ENCODE results near the gene DPYSL4.

Gene DPYSL4

DNA sequence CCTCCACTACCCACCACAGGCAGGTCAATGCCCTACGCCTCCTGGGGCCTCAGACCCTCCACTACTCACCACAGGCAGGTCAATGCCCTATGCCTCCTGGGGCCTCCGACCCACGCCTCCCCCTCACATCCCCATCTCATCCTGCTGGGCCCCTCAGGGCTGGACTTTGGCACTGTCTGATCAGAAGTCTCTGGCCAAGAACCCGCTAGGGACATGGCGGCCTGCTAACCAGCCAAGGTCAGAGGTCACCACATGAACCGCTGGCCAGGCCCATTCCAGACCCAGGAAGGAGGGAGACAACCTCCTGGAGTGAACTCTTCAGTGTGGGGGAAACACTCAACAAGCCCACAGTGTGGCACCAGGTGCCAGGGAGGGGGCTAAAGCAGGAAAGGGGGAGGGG lies 65.2 kb downstream of the DPYSL4 start:
- Histone ChIP-seq H3K27me3 (ENCODE audit: control insufficient read depth, insufficient read depth, low read length) (no peaks in the 10 kb centered on the region), H3K36me3 (ENCODE audit: control insufficient read depth, insufficient read depth, low read length) (no peaks in the 10 kb centered on the region), H3K27ac (ENCODE audit: low read depth, low read length) (no peak overlapping the region), H3K4me1 (ENCODE audit: control insufficient read depth, insufficient read depth, low read length) (peaks cover 5% of the 10 kb centered on the region; the same call in 1 of the 2 replicates), H3K9ac (ENCODE audit: low read depth, low read length) (no peak overlapping the region), H3K4me3 (ENCODE audit: low read depth, low read length) (no peak overlapping the region), H3K9me3 (ENCODE audit: control insufficient read depth, insufficient read depth, low read length) (no peaks in the 10 kb centered on the region)

DNA sequence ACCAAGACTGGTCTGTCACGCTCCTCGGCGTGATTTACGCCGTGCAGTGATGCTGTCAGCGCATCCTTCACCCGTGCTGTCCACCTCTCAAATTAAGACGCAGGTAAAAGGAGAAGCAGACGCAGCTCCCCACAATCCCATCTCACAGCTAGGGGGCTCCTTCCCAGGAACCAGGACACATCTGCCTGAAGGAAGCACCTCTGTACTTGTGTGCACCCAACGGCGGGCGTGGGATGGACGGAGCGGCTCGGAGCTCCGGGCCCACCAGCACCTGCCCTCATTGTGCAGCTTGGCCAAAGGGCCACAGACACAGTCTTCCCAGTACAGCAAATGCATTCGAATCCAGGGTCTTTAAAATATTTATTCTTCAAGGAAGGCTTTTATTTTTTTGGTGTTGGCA lies 65.7 kb downstream of the DPYSL4 start:
- H3K9me3 ChIP-seq (ENCODE audit: control insufficient read depth, insufficient read depth, low read length) = no peaks in the 10 kb centered on the region
- H3K27ac ChIP-seq (ENCODE audit: low read depth, low read length) = no peak overlapping the region
- no peak overlapping the region for H3K9ac ChIP-seq (ENCODE audit: low read depth, low read length)
- no peaks in the 10 kb centered on the region for H3K27me3 ChIP-seq (ENCODE audit: control insufficient read depth, insufficient read depth, low read length)
- H3K36me3 ChIP-seq (ENCODE audit: control insufficient read depth, insufficient read depth, low read length) = no peaks in the 10 kb centered on the region
- no peak overlapping the region for H3K4me3 ChIP-seq (ENCODE audit: low read depth, low read length)
- H3K4me1 ChIP-seq (ENCODE audit: control insufficient read depth, insufficient read depth, low read length) = peaks cover 5% of the 10 kb centered on the region; the same call in 1 of the 2 replicates

DNA sequence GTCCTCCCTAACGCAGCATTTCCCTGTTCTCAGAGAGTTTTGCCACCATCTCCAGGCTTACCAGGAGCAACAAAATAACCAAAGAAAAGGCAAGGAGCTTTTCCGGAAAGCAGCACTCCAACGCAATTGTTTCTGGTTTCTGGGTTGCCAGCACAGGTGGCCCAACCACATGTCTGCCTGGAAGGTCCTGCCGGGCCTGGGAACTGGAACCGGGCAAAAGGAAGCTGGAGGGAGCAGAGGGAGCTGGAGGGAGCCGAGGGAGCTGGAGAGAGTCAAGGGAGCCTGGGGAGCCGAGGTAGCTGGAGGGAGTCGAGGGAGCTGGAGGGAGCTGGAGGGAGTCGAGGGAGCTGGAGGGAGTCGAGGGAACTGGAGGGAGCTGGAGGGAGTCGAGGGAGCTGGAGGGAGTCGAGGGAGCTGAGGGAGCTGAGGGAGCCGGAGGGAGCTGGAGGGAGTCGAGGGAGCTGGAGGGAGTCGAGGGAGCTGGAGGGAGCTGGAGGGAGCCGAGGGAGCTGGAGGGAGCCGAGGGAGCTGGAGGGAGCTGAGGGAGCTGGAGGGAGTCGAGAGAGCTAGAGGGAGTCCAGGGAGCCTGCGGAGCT lies 66.4 kb downstream of the DPYSL4 start:
- peak overlapping the region; percentile 44; the same call in 1 of the 2 replicates for H3K4me3 ChIP-seq (ENCODE audit: low read depth, low read length)
- H3K36me3 ChIP-seq (ENCODE audit: control insufficient read depth, insufficient read depth, low read length) = no peaks in the 10 kb centered on the region
- no peak overlapping the region for H3K27ac ChIP-seq (ENCODE audit: low read depth, low read length)
- H3K9me3 ChIP-seq (ENCODE audit: control insufficient read depth, insufficient read depth, low read length) = no peaks in the 10 kb centered on the region
- H3K9ac ChIP-seq (ENCODE audit: low read depth, low read length) = no peak overlapping the region
- H3K4me1 ChIP-seq (ENCODE audit: control insufficient read depth, insufficient read depth, low read length) = peaks cover 5% of the 10 kb centered on the region; the same call in 1 of the 2 replicates
- no peaks in the 10 kb centered on the region for H3K27me3 ChIP-seq (ENCODE audit: control insufficient read depth, insufficient read depth, low read length)

DNA sequence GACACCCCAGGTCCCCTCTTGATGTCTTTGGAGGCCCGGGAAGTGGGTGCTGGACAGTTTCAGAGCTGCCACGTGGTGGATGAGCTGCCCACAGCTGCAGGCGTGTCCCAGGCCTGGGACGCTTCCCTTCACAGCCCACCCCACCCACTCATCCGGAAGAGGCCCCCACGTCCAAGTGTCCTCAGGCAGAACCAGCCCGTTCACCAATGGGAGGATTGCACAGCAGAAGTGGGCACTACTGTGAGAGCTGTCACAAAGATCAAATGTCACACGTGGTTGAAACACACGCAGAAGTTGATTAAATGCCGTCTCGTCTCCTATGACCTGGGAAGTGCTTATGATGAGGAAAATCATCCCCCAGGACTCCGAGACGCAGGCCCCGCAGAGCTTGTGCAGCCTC lies 68.1 kb downstream of the DPYSL4 start:
- no peaks in the 10 kb centered on the region for H3K4me1 ChIP-seq (ENCODE audit: control insufficient read depth, insufficient read depth, low read length)
- H3K27ac ChIP-seq (ENCODE audit: low read depth, low read length) = no peak overlapping the region
- no peaks in the 10 kb centered on the region for H3K36me3 ChIP-seq (ENCODE audit: control insufficient read depth, insufficient read depth, low read length)

More for the DNA sequence above, 68.1 kb downstream of the DPYSL4 start:
- H3K27me3 ChIP-seq (ENCODE audit: control insufficient read depth, insufficient read depth, low read length) = no peaks in the 10 kb centered on the region
- no peaks in the 10 kb centered on the region for H3K9me3 ChIP-seq (ENCODE audit: control insufficient read depth, insufficient read depth, low read length)
- H3K4me3 ChIP-seq (ENCODE audit: low read depth, low read length) = no peak overlapping the region
- H3K9ac ChIP-seq (ENCODE audit: low read depth, low read length) = no peak overlapping the region
